Measurements from ENCODE around the gene PYGM. TPM values are rescaled to one million over a fixed set of nuclear protein-coding genes. Genes with fewer than 3 reads are reported as not detected.

PYGM gene
- total and polyA plus RNA-seq, 2 experiments from 2014 or later = 1.5 to 3.9 TPM

GRCh38 chr11:64723117-64723906 is 36.5 kb downstream of the PYGM start, which contains the start of gene NRXN2:
Gene NRXN2 (minus strand): TSS chr11:64723197. CDS start chr11:64713699, 9,498 bp downstream.
- Histone ChIP-seq H3K36me3 (ENCODE audit: insufficient read depth) (no peaks in the 10 kb centered on the region), H3K27ac (ENCODE audit: low read depth) (0 out of 2 replicates have a peak within 1 kb of the TSS, but pooled peaks have one; percentile 74), H3F3A (replicated peaks; ENCODE audit: low read depth) (no peaks in the 10 kb centered on the region), H3K4me3 (peak within 1 kb of the TSS; percentile 96), H3K4me2 (peak within 1 kb of the TSS; percentile 97), H3K27me3 (ENCODE audit: insufficient read depth) (peaks cover 16% of the 10 kb centered on the region), H3K4me1 (ENCODE audit: insufficient read depth) (peaks cover 37% of the 10 kb centered on the region), H3K9me2 (ENCODE audit: insufficient read depth) (no peaks in the 10 kb centered on the region), H2AFZ (peak within 1 kb of the TSS; percentile 95), H3K79me2 (replicated peaks; ENCODE audit: insufficient read depth) (no peaks in the 10 kb centered on the region), H4K20me1 (replicated peaks; ENCODE audit: insufficient read depth) (no peaks in the 10 kb centered on the region)
- peaks cover 7% of the 10 kb centered on the region for H3K36me3 Mint-ChIP-seq (ENCODE audit: low read depth)
- no peaks in the 10 kb centered on the region; the same call in 2 of the 3 replicates for H3K9me3 Mint-ChIP-seq
- ATAC-seq = peak; percentile 89
- H3K4me1 Mint-ChIP-seq = peaks cover 59% of the 10 kb centered on the region
- TF ChIP-seq NANOG (IDR thresholded peaks at IDR 0.05; ENCODE audit: borderline replicate concordance) = no peak
- TF ChIP-seq, protein P1, sequence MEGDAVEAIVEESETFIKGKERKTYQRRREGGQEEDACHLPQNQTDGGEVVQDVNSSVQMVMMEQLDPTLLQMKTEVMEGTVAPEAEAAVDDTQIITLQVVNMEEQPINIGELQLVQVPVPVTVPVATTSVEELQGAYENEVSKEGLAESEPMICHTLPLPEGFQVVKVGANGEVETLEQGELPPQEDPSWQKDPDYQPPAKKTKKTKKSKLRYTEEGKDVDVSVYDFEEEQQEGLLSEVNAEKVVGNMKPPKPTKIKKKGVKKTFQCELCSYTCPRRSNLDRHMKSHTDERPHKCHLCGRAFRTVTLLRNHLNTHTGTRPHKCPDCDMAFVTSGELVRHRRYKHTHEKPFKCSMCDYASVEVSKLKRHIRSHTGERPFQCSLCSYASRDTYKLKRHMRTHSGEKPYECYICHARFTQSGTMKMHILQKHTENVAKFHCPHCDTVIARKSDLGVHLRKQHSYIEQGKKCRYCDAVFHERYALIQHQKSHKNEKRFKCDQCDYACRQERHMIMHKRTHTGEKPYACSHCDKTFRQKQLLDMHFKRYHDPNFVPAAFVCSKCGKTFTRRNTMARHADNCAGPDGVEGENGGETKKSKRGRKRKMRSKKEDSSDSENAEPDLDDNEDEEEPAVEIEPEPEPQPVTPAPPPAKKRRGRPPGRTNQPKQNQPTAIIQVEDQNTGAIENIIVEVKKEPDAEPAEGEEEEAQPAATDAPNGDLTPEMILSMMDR (conservative IDR thresholded peaks at IDR 0.05; ENCODE audit: low read depth in 2 of 2) = peak; percentile 88 to 93
- TF ChIP-seq CREB1 (CRISPR knock-in tag; IDR thresholded peaks at IDR 0.05; ENCODE audit: low read depth) = peak; percentile 62
- peak; percentile 94 for DNase-seq (ENCODE audit: low spot score)
- H3K27ac Mint-ChIP-seq = no peak within 1 kb of the TSS
- peak within 1 kb of the TSS; percentile 60 for H3K4me3 Mint-ChIP-seq
- H3K27me3 Mint-ChIP-seq (ENCODE audit: insufficient read depth, low read depth, poor library complexity) = peaks cover 42% of the 10 kb centered on the region

- Histone ChIP-seq H3K4me1 (ENCODE audit: insufficient read depth) (peaks cover 37% of the 10 kb centered on the region), H3K36me3 (ENCODE audit: insufficient read depth) (no peaks in the 10 kb centered on the region), H3K27me3 (ENCODE audit: insufficient read depth) (peaks cover 16% of the 10 kb centered on the region), H3K4me2 (peak overlapping the region; percentile 77; the same call in 1 of the 2 replicates), H3K4me3 (peak overlapping the region; percentile 47), H3F3A (replicated peaks; ENCODE audit: low read depth) (no peaks in the 10 kb centered on the region), H3K27ac (ENCODE audit: low read depth) (no peak overlapping the region), H4K20me1 (replicated peaks; ENCODE audit: insufficient read depth) (no peaks in the 10 kb centered on the region), H2AFZ (peak overlapping the region; percentile 32; the same call in 1 of the 2 replicates), H3K79me2 (replicated peaks; ENCODE audit: insufficient read depth) (no peaks in the 10 kb centered on the region), H3K9me2 (ENCODE audit: insufficient read depth) (no peaks in the 10 kb centered on the region)
- H3K27ac Mint-ChIP-seq = no peak overlapping the region
- TF ChIP-seq EZH2 (IDR thresholded peaks at IDR 0.05; ENCODE audit: low read depth, unreplicated experiment) (peak; percentile 37), POLR2AphosphoS5 (IDR thresholded peaks at IDR 0.05; ENCODE audit: low read depth) (no peak)
- DNase-seq (ENCODE audit: low spot score) = peak; percentile 11
- no peak for ATAC-seq
- H3K4me1 Mint-ChIP-seq = peaks cover 59% of the 10 kb centered on the region
- peak overlapping the region; percentile 60 for H3K4me3 Mint-ChIP-seq
- no peaks in the 10 kb centered on the region; the same call in 1 of the 3 replicates for H3K36me3 Mint-ChIP-seq (ENCODE audit: low read depth)
- H3K27me3 Mint-ChIP-seq (ENCODE audit: insufficient read depth, low read depth, poor library complexity) = peaks cover 46% of the 10 kb centered on the region
- H3K9me3 Mint-ChIP-seq = no peaks in the 10 kb centered on the region; the same call in 2 of the 3 replicates
Measured at GRCh38 chr11:64722141-64723065, 37.4 kb downstream of the PYGM start.

Data from GM23338 (cell line).